OCI-LY3 (cell line): Measurements from ENCODE around the gene CCDC127.

Experiments used
- H2AFZ ChIP-seq: fragments of 200-600, 300-600 bp; shearing (Covaris generic); 2 replicates; pipeline ENCODE4 v1.6.0; 2014; ENCODE audit warnings: antibody characterized with exemption, low read depth, low read length
- H3K27ac ChIP-seq: fragments of 200-600, 300-600 bp; sonication (generic); 2 replicates; pipeline ENCODE4 v1.5.1; 2014; ENCODE audit warnings: mild to moderate bottlenecking, low read length, moderate library complexity, mixed read lengths
- H3K27me3 ChIP-seq: fragments of 200-600, 300-600 bp; sonication (generic); 2 replicates; pipeline ENCODE4 v1.6.1; 2014; ENCODE audit warnings: low read depth, low read length, mixed read lengths
- H3K36me3 ChIP-seq: fragments of 200-600, 300-600 bp; sonication (generic); replicated peaks from 2 replicates; pipeline ENCODE3; 2014; ENCODE audit warnings: low read depth, low read length, mixed read lengths
- H3K4me1 ChIP-seq: fragments of 300-600, 200-600 bp; sonication (generic); 2 replicates; pipeline ENCODE4 v1.6.1; 2014; ENCODE audit warnings: low read length, mixed read lengths
- H3K4me2 ChIP-seq: fragments of 200-600, 300-600 bp; sonication (generic); 2 replicates; pipeline ENCODE4 v1.6.1; 2014; ENCODE audit warnings: low read length, mixed read lengths
- H3K4me3 ChIP-seq: fragments of 300-600, 200-600 bp; sonication (generic); 2 replicates; pipeline ENCODE4 v1.5.1; 2014; ENCODE audit warnings: antibody characterized with exemption, mild to moderate bottlenecking, low read length, moderate library complexity
- H3K79me2 ChIP-seq: fragments of 300-600, 200-600 bp; shearing (Covaris generic); 2 replicates; pipeline ENCODE4 v1.6.1; 2014; ENCODE audit warnings: mild to moderate bottlenecking, low read length, mixed read lengths
- H3K9ac ChIP-seq: fragments of 300-600, 200-600 bp; shearing (Covaris generic); 2 replicates; pipeline ENCODE4 v1.6.0; 2014; ENCODE audit warnings: mild to moderate bottlenecking, low read length, moderate library complexity
- H3K9me3 ChIP-seq: fragments of 200-600, 300-600 bp; shearing (Covaris generic); 2 replicates; pipeline ENCODE4 v1.6.1; 2014; ENCODE audit warnings: low read length, mixed read lengths; ENCODE audit not compliant: insufficient read depth
- H4K20me1 ChIP-seq: fragments of 200-600, 300-600 bp; sonication (generic); 2 replicates; pipeline ENCODE4 v1.6.1; 2016; ENCODE audit warnings: low read length, mixed read lengths; ENCODE audit not compliant: insufficient read depth
- EZH2phosphoT487 ChIP-seq: fragments of 200-600 bp; shearing (Covaris generic); IDR thresholded peaks from 2 replicates; pipeline ENCODE4 v1.6.1; 2018; ENCODE audit warnings: antibody characterized with exemption, mixed run types, low read depth
- TF ChIP-seq, protein P1 (sequence below): fragments of 200-600, 300-600 bp; sonication (generic); IDR thresholded peaks from 2 replicates; pipeline ENCODE4 v1.5.1; 2014; ENCODE audit warnings: antibody characterized with exemption, low read length, low read depth

Gene CCDC127

DNA sequence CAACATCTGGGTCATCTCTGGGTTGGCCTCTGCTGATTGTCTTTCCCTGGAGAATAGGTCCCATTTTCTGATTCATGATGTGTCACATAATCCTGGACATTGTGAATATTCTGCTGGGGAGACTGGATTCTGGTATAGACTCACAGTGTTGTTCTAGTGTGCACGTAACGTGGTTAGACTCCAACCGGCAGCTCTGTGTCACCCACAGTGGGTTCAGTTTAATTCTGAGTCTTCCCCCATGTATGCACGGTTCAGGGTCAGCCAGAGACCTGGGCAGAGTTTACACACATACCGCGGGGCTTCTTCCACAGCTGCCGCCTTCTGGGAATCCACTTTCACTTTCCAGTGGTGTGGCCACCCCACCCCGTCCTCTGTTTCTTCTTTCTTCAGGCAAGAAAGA is 64.7 kb downstream of the CCDC127 start:
- H3K4me1 ChIP-seq = no peaks in the 10 kb centered on the region
- no peak overlapping the region for H3K4me2 ChIP-seq
- no peaks in the 10 kb centered on the region for H3K36me3 ChIP-seq
- TF ChIP-seq, protein P1, sequence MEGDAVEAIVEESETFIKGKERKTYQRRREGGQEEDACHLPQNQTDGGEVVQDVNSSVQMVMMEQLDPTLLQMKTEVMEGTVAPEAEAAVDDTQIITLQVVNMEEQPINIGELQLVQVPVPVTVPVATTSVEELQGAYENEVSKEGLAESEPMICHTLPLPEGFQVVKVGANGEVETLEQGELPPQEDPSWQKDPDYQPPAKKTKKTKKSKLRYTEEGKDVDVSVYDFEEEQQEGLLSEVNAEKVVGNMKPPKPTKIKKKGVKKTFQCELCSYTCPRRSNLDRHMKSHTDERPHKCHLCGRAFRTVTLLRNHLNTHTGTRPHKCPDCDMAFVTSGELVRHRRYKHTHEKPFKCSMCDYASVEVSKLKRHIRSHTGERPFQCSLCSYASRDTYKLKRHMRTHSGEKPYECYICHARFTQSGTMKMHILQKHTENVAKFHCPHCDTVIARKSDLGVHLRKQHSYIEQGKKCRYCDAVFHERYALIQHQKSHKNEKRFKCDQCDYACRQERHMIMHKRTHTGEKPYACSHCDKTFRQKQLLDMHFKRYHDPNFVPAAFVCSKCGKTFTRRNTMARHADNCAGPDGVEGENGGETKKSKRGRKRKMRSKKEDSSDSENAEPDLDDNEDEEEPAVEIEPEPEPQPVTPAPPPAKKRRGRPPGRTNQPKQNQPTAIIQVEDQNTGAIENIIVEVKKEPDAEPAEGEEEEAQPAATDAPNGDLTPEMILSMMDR = no peak
- TF ChIP-seq EZH2phosphoT487 = no peak
- no peak overlapping the region for H2AFZ ChIP-seq
- no peak overlapping the region for H3K27ac ChIP-seq
- H3K79me2 ChIP-seq = no peaks in the 10 kb centered on the region
- H3K4me3 ChIP-seq = no peak overlapping the region
- H3K9ac ChIP-seq = no peak overlapping the region
- H3K27me3 ChIP-seq = no peaks in the 10 kb centered on the region
- no peaks in the 10 kb centered on the region for H3K9me3 ChIP-seq
- H4K20me1 ChIP-seq = no peaks in the 10 kb centered on the region

DNA sequence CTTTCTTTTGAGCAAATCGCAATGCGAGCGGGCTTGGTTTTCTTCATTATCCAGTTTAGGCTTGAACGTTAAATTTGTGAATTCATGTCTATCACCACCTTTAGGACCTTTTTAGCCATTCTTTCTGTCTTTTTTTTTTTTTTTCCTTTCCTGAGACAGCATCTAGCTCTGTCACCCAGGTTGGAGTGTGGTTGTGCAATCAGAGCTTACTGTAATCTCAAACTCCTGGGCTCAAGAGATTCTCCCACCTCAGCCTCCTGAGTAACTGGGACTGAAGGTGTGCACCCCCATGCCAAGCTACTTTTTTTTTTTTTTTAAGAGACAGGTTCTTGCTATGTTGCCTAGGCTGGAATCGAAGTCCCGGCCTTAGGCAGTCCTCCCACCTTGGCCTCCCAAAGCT is 65.9 kb downstream of the CCDC127 start:
- Histone ChIP-seq H3K9ac (no peak overlapping the region), H2AFZ (no peak overlapping the region), H3K27me3 (no peaks in the 10 kb centered on the region), H4K20me1 (no peaks in the 10 kb centered on the region), H3K79me2 (no peaks in the 10 kb centered on the region), H3K4me3 (no peak overlapping the region), H3K36me3 (no peaks in the 10 kb centered on the region), H3K9me3 (no peaks in the 10 kb centered on the region), H3K4me2 (no peak overlapping the region), H3K27ac (no peak overlapping the region), H3K4me1 (no peaks in the 10 kb centered on the region)
- TF ChIP-seq, protein P1 = no peak
- TF ChIP-seq EZH2phosphoT487 = no peak

DNA sequence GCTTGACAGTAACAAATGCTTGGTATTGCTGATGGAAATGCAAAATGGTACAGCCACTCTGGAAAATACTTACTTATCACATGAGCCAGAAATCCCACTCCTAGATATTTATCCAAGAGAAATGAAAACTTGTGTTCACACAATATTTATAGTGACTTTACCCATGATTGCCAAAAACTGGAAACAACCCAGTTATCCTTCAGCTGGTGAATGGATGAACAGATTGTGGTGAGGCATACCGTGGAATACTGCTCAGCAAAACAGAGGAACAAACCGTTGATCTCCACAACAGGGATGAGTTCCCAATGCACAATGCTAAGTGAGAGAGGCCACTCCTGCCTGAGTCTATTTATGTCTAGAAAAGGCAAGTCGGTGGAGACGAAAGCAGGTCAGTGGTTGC is 67.2 kb downstream of the CCDC127 start:
- H3K27ac ChIP-seq = no peak overlapping the region

DNA sequence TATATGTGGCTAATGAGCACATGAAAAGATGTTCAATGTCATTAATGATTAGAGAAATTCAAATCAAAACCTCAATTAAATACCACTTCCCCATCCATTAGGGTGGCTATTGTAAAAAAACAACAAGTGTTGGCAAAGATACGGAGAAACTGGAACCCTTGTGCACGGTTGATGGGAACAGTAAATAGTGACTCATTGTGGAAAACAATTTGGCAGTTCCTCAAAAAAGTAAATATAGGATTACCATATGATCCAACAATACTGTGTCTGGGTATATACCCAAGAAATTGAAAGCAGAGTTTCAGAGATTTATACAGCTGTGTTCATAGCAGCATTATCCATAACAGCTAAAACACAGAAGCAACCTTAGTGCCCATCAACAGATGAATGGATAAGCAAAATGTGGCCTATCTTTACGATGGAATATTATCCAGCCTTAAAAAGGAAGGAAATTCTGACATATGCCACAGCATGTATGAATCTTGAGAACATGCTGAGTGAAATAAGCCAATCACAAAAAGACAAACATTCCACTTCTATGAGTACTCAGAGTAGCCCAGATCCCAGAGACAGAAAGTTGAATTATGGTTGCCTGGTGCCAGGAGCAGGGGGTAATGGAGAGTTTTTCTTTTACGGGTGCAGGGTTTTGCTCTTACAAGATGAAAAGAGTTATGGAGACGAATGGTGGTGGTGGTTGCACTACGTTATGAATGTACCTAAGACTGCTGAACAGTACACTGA is 68.0 kb downstream of the CCDC127 start:
- H3K4me2 ChIP-seq = no peak overlapping the region
- H3K4me1 ChIP-seq = no peaks in the 10 kb centered on the region
- no peak overlapping the region for H3K27ac ChIP-seq
- no peak overlapping the region for H3K9ac ChIP-seq
- H3K36me3 ChIP-seq = no peaks in the 10 kb centered on the region
- H4K20me1 ChIP-seq = no peaks in the 10 kb centered on the region
- H3K79me2 ChIP-seq = no peaks in the 10 kb centered on the region
- H3K4me3 ChIP-seq = no peak overlapping the region
- no peaks in the 10 kb centered on the region for H3K27me3 ChIP-seq
- H3K9me3 ChIP-seq = no peaks in the 10 kb centered on the region
- TF ChIP-seq EZH2phosphoT487 = no peak
- TF ChIP-seq, protein P1 = no peak
- no peak overlapping the region for H2AFZ ChIP-seq

More for the DNA sequence above, 67.2 kb downstream of the CCDC127 start:
- H3K4me3 ChIP-seq = no peak overlapping the region
- H3K4me2 ChIP-seq = no peak overlapping the region
- TF ChIP-seq EZH2phosphoT487 = no peak
- TF ChIP-seq, protein P1 = no peak
- H3K9me3 ChIP-seq = no peaks in the 10 kb centered on the region
- no peaks in the 10 kb centered on the region for H3K4me1 ChIP-seq
- H3K79me2 ChIP-seq = no peaks in the 10 kb centered on the region
- no peaks in the 10 kb centered on the region for H4K20me1 ChIP-seq
- no peak overlapping the region for H2AFZ ChIP-seq
- H3K36me3 ChIP-seq = no peaks in the 10 kb centered on the region
- H3K9ac ChIP-seq = no peak overlapping the region
- H3K27me3 ChIP-seq = no peaks in the 10 kb centered on the region
